Right atrium auricular region (tissue), 2 donors: ENCODE data around the gene OTUD7B. TPM values are rescaled to one million over a fixed set of nuclear protein-coding genes. Genes with fewer than 3 reads are reported as not detected.

Source experiments
- DNase-seq: peaks from one replicate; pipeline ENCODE4 v3.0.0-alpha.2; 2019; ENCODE audit warnings: low spot score
- H3K27ac ChIP-seq, 2 donors: fragments of 200-600 bp; sonication (generic); 1 replicate in 1 of 2; 2 replicates in 1 of 2; pipeline ENCODE4 v1.5.1; 2016 to 2019
- H3K27me3 ChIP-seq, 2 donors: fragments of 200-600 bp; sonication (generic); one replicate each; pipeline versions ENCODE4 v1.5.1 to v1.6.0; 2017 to 2019
- H3K36me3 ChIP-seq: fragments of 200-600 bp; sonication (generic); one replicate; pipeline ENCODE4 v1.5.1; 2016
- H3K4me1 ChIP-seq, 2 donors: fragments of 200-600 bp; sonication (generic); one replicate each; pipeline versions ENCODE4 v1.5.1 to v1.6.0; 2017 to 2019
- H3K4me3 ChIP-seq, 2 donors: fragments of 200-600 bp; sonication (generic); 1 replicate in 1 of 2; 2 replicates in 1 of 2; pipeline ENCODE4 v1.5.1; 2017 to 2019; ENCODE audit warnings: mild to moderate bottlenecking in 1 of 2, moderate library complexity in 1 of 2
- H3K9me3 ChIP-seq, 2 donors: fragments of 200-600 bp; sonication (generic); one replicate each; pipeline ENCODE4 v1.5.1; 2019
- CTCF ChIP-seq, 2 donors: fragments of 200-600 bp; sonication (generic); IDR thresholded peaks; one replicate each; pipeline ENCODE4 v1.5.1; 2019; ENCODE audit warnings: antibody characterized with exemption in 2 of 2
- total RNA-seq, 2 donors: library from RNA; depleted of rRNA; stranded (reverse); fragments of >200 nt; gene quantifications; one replicate each; pipeline ENCODE4 v1.1.0, GENCODE V29; 2016

Gene OTUD7B
- total RNA-seq, 2 donors from 2014 or later, result 12.1 to 20.0 TPM

DNA sequence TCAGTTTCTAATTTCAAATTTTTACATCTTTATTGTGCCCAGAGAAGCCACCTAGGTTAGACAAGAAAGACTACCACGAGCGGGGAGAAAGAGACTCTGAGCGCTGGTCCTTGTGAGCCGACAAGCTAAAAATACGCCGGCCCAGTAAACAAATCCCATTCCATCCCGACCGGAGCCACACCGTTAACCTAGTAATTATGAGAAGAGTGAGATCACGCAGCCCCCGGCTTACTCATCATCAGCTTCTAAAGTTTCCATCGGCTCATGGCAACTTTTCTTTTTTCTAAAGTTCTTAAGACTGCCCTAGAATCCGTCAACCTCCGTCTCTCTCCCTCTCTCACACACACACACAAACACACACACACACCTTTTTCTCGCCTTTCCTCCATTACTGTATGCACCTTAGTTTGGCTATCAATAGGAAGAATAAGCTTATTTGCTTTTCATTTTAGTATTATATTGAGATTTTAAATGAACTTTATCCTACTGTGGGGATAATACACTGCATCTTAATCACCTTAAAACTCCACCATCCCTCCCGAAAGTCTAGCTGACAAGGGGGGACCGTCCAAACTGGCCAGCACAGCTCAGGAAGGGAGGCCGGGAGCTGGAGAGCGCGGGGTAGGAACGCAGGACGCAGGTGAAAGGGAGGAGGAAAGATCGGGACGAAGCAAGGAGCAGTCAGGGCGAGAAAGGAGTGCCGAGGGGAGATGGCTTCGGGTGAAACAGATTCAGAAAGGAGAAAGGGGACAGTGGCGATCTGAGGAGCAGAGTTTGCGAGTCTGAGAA lies 728 bp downstream of the OTUD7B start:
- no peak for TF ChIP-seq CTCF (IDR thresholded peaks at IDR 0.05)
- Histone ChIP-seq H3K36me3 (no peaks in the 10 kb centered on the region), H3K27ac (peak overlapping the region; percentile 96 to 98), H3K4me1 (peaks cover 0 to 30% of the 10 kb centered on the region in 2 donors), H3K9me3 (no peaks in the 10 kb centered on the region), H3K4me3 (peak overlapping the region; percentile 84 to 93), H3K27me3 (no peaks in the 10 kb centered on the region)
- DNase-seq, result peak; percentile 75

DNA sequence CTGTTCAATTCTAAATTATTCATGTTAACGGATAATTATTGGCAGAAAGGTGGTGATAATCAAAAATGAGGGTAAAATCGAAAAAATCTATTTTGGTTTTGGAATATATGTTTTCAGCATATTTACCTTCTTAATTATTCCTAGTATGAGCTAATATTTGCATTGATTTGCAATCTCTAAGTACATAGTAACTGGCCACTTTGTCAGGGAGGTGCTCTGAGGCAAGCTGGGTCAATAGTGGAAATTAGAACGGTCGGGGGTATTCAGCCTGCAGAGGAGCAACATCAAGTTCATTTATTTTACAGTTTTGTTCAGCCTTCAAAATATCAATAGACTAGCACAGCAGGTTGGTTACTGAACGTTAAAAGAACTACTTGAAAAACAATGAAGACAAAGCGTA lies 1.8 kb downstream of the OTUD7B start:
- no peak for DNase-seq
- no peaks in the 10 kb centered on the region for H3K36me3 ChIP-seq
- H3K27ac ChIP-seq, result peak overlapping the region; percentile 96 to 98
- no peaks in the 10 kb centered on the region for H3K27me3 ChIP-seq
- no peak for TF ChIP-seq CTCF (IDR thresholded peaks at IDR 0.05)
- peaks cover 0 to 30% of the 10 kb centered on the region in 2 donors for H3K4me1 ChIP-seq
- H3K9me3 ChIP-seq, result no peaks in the 10 kb centered on the region
- peak overlapping the region; percentile 84 to 93 for H3K4me3 ChIP-seq

DNA sequence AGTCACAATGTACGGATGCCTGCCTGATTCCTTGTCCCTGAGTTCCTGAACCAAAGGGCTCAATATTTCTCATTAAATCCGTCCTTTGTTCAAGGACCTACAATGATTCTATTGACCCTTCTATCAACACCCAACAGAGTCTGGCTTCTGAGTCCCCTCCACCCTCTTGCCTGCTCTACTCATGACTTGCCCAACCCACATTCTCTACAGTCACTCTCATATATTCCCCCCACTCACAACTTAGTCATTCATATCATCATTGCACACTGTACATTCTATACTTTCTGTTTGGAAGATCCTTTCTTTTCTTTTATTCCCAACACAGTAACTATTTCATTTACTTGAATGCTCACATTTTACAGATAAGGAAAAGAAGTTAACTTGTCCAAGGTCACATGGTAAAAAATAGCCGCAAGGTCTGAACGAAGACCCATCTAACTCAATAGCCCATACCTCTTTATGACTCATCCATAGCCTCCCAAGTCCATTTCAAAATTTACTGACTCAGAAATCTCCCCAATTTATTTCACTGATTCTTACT lies 3.6 kb downstream of the OTUD7B start:
- no peak overlapping the region for H3K4me3 ChIP-seq
- no peaks in the 10 kb centered on the region for H3K9me3 ChIP-seq
- H3K27me3 ChIP-seq, result no peaks in the 10 kb centered on the region
- H3K36me3 ChIP-seq, result no peaks in the 10 kb centered on the region
- TF ChIP-seq CTCF (IDR thresholded peaks at IDR 0.05), result no peak
- H3K27ac ChIP-seq, result no peak overlapping the region
- DNase-seq, result no peak
- H3K4me1 ChIP-seq, result peaks cover 0 to 36% of the 10 kb centered on the region in 2 donors

- no peak overlapping the region for H3K27ac ChIP-seq
- H3K36me3 ChIP-seq, result no peaks in the 10 kb centered on the region
- H3K4me3 ChIP-seq, result no peak overlapping the region
- no peak for TF ChIP-seq CTCF (IDR thresholded peaks at IDR 0.05)
- no peaks in the 10 kb centered on the region for H3K27me3 ChIP-seq
- no peaks in the 10 kb centered on the region for H3K9me3 ChIP-seq
- DNase-seq, result no peak
- H3K4me1 ChIP-seq, result peaks cover 0 to 41% of the 10 kb centered on the region in 2 donors
These were observed 4.9 kb downstream of the OTUD7B start for GRCh38 chr1:150005606-150006005.

- no peak for TF ChIP-seq CTCF (IDR thresholded peaks at IDR 0.05)
- Histone ChIP-seq H3K36me3 (no peaks in the 10 kb centered on the region), H3K27me3 (no peaks in the 10 kb centered on the region), H3K27ac (no peak overlapping the region), H3K9me3 (no peaks in the 10 kb centered on the region), H3K4me3 (no peak overlapping the region), H3K4me1 (peaks cover 0 to 40% of the 10 kb centered on the region in 2 donors)
- no peak for DNase-seq
These were observed 6.7 kb downstream of the OTUD7B start for GRCh38 chr1:150003801-150004200.
